HG03060 (cell line): ENCODE results near the gene FOXD2.

ENCODE experiments used
- ATAC-seq: cut with Tn5 transposase; IDR thresholded peaks from one replicate; pipeline ENCODE4 v1.9.1; 2021; ENCODE audit warnings: low read depth, moderate number of reproducible peaks; ENCODE audit not compliant: unreplicated experiment

The FOXD2 gene

GRCh38 chr1:47416319-47417169, 21.3 kb upstream of the FOXD2 start:
- ATAC-seq: no peak

- ATAC-seq: no peak
Observed at GRCh38 chr1:47417170-47418044, 20.4 kb upstream of the FOXD2 start.

- no peak for ATAC-seq
Observed at GRCh38 chr1:47418122-47418521, 19.7 kb upstream of the FOXD2 start.

DNA sequence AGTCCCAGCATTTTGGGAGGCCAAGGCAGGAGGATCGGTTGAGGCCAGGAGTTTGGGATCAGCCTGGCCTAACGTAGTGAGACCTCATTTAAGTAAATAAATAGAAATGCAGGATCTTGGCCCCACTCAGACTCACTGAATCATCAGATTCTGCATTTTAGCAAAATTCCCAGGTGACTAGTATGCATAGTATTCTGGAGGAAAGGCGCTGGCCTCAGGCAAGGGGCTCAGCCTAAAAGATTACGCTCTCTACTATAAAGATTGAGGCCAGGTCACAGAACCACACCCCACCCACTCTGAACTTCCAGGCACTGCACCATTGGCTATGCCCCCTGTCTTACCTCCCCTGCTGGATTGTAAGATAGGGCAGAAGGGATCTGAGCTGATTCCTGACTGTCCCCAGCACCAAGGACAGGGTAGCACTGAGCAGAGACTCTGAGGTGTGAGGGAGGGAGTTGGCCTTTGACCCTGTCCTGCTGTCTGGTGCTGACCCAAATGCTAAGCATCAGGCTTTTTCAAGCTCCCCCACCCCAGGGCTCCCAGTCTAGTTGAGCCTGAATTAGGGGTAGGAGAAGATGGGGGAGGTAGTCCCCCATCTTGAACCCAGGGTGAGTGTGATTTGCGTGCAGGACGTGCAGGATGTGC, 19.0 kb upstream of the FOXD2 start:
- ATAC-seq: no peak

- no peak for ATAC-seq
Observed at GRCh38 chr1:47420547-47420946, 17.3 kb upstream of the FOXD2 start.

- ATAC-seq: no peak
Observed at GRCh38 chr1:47423872-47424271, 14.0 kb upstream of the FOXD2 start.

GRCh38 chr1:47424336-47424982, 13.4 kb upstream of the FOXD2 start:
- no peak for ATAC-seq

GRCh38 chr1:47431534-47431933, 6.3 kb upstream of the FOXD2 start:
- ATAC-seq: no peak

- ATAC-seq: no peak
Observed at GRCh38 chr1:47432071-47433036, 5.5 kb upstream of the FOXD2 start.

- no peak for ATAC-seq
Observed at GRCh38 chr1:47433037-47433421, 4.8 kb upstream of the FOXD2 start.

DNA sequence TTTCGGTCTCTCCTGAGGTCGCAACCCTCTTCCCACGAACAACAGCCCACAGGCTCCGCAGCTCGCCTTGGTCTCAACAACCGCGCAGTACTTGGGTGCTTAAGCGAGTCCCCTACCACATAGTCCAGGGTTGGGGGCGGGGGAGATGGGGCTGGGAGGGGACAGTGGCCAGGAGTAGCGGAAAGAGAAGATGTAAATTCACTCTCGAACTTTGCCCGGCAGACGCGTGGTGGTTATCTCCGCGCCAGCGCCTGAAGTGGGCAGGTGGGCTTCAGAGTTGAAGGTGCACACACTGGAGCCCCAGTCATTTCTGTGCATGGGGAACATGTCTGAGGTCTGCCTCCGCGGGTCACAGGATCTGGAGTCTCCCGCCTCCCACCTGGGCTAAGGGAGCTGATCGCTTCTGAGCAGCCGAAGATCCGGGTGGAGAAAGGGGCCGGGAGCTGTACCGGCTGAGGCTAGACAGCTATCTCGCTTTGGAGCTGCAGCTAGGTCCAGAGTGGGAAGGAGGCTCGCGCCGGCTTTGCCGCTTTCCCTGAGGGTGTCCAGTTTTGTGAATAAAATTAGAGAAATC, 4.3 kb upstream of the FOXD2 start:
- ATAC-seq: no peak

GRCh38 chr1:47434051-47434842, 3.6 kb upstream of the FOXD2 start:
- ATAC-seq: no peak

DNA sequence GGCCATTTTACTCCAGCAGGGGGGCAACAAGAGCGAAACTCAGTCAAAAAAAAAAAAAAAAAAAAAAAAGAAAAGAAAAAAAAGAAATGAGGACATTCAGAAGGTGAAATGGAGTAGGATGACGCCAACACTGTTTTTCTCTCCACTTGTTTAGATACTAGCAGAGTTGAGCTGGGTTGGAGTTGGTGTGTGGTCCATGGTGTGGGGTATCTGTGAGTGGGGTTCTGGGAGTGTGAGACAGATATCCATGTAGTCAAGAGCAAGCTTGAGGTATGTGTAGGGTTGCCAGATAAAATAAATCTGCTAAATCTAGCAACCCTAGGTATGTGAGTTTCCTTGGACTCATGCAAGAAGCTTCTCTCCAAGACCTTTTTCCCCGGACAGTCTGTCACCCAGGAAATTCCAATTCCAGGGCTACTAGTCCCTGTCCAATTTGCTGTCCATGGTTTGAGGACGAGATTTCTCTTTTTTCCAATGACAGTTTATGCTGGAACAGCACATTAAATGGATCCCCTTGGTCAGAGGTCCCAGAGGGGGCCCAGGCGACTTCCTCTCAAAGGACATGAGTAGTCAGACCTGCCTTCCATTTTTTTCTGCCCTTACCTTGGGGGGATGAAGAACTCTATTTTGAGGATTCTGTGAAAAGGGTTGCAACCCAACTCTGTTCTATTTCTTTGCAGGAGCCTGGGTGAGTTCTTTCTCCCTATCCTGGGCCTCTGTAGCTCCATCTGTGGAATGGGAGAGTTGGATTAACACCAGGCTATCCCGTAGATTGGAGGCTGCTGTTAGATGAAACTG, 2.1 kb upstream of the FOXD2 start:
- ATAC-seq: no peak

GRCh38 chr1:47436304-47436978, 1.4 kb upstream of the FOXD2 start:
- ATAC-seq: peak; percentile 36

GRCh38 chr1:47436979-47437446, 831 bp upstream of the FOXD2 start:
- peak; percentile 3 for ATAC-seq

- ATAC-seq: no peak
Observed at GRCh38 chr1:47438165-47439016, 547 bp downstream of the FOXD2 start.
